Glomerular visceral epithelial cell (primary cell): Measurements from ENCODE around the gene GPR75.
A peak's percentile ranks its signal among the peaks of the same experiment; 100 is the strongest.
"Not testable (repeated sequence)": the region's sequence is repeated elsewhere in the genome, so short reads cannot be mapped to it uniquely, and the experiment has no call there.

Experiments
- DNase-seq: peaks from one replicate; pipeline ENCODE4 v3.0.0-alpha.2; 2016; ENCODE audit errors: extremely low spot score

The GPR75 gene

GRCh38 chr2:53852532-53852931, 7.2 kb downstream of the GPR75 start:
- no peak for DNase-seq

DNA sequence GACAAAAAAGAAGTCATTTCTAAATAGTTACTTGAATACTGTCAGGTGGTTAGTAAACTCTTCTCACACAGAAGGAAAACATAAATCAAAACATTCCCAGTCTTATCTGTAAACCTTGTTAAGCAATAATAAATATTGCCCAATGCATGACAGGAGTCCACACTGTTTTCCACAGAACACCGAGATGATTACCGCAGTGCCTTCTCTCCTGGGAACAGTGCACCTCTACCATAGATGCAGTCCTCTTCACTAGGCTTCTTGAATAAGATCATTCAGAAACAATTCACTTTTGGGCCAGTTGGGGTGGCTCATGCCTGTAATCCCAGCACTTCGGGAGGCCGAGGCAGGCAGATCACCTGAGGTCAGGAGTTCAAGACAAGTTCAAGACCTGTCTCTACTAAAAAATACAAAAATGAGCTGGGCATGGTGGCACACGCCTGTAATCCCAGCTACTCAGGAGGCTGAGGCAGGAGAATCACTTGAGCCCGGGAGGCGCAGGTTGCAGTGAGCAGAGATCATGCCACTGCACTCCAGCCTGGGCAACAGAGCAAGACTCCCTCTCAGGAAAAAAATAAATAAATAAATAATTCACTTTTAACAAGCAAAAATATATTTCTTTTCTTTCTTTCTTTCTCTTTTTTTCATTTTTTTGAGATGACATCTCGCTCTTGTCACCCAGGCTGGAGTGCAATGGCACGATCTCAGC, 8.6 kb downstream of the GPR75 start:
- not testable (repeated sequence) for DNase-seq

DNA sequence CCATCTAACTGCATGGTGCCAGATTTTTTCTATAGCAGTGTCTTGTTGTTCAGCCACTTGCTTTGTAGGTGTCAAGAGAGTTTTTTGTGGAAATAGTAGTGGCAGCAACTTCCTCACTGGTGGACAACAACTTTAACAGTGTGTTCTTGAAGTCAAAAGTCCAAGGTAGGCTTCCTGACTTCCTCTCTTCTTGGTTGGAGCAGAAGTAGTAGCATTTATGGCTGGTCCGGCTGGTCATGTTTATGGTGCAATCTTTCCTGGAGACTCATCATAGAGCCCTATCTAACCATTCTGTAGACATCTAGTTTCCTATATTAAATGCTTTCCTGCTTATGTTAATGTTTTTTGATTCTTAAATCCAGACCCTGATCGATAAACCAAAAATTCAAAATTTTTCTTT, 11.7 kb downstream of the GPR75 start:
- DNase-seq: no peak

DNA sequence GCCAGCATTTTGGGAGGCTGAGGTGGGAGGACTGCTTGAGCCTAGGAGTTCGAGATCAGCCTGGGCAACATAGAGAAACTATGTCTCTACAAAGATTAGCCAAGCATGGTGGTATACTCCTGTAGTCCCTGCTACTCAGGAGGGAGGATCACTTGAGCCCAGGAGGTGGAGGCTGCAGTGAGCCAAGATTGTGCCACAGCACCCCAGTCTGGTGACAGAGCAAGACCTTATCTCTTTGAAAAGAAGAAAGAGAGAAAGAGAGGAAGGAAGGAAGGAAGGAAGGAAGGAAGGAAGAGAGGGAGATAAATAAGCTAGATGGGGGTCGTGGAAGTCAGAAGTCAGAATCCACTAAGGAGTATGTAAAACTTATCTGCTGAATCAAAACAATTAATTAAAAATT, 16.2 kb downstream of the GPR75 start:
- no peak for DNase-seq

DNA sequence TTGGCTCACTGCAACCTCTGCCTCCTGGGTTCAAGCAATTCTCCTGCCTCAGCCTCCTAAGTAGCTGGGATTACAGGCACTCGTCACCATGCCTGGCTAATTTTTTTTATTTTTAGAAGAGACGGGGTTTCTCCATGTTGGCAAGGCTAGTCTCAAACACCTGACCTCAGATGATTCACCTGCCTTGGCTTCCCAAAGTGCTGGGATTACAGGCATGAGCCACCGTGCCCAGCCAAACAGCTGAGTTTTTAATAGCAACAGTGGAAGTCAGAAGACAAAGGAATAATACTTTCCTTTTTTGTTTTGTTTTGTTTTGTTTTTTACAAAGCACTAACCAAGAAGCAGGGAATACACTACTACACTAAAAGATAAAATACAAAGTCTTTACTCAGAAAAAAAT, 16.9 kb downstream of the GPR75 start:
- DNase-seq: no peak

- DNase-seq: not testable (repeated sequence)
Measured at GRCh38 chr2:53841651-53842050, 18.1 kb downstream of the GPR75 start.

DNA sequence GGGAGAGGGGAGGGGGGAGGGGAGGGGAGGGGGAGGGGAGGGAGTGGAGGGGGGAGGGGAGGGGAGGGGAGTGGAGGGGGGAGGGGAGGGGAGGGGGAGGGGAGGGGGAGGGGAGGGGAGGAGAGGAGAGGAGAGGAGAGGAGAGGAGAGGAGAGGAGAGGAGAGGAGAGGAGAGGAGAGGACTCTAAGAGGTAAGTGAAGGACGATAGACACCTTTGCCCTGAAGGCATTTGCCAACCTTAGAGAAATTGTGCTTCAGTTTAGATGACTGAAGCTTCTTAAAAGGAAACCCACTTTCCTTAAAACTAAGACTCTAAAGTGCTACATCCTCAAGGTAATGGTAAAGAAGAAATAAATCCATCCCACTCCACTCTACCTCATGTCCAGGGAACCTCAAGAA, 19.2 kb downstream of the GPR75 start:
- no peak for DNase-seq

- DNase-seq: not testable (repeated sequence)
Measured at GRCh38 chr2:53829980-53830290, 29.8 kb downstream of the GPR75 start.

- no peak for DNase-seq
Measured at GRCh38 chr2:53829273-53829979, 30.3 kb downstream of the GPR75 start.

DNA sequence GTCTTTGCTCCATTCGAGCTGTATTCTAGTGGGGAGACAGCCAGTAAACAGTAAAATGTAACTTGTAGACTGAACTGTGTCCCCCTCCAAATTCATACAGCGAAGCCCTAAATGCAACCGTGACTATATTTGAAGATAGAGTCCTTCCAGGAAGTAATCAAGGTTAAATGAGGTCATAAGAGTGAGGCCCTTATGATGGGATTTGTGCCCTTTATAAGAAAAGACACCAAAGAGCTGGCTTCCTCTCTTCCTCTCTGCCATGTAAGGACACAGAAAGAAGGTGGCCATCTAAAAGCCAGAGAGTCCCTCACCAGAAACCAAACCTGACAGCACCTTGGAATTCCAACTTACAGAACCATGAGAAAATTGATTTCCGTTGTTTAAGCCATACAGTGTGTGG, 31.4 kb downstream of the GPR75 start:
- DNase-seq: no peak

GRCh38 chr2:53827398-53828175, 32.2 kb downstream of the GPR75 start:
- DNase-seq: no peak

- no peak for DNase-seq
Measured at GRCh38 chr2:53826587-53827397, 33.0 kb downstream of the GPR75 start.

GRCh38 chr2:53826030-53826410, 33.7 kb downstream of the GPR75 start:
- no peak for DNase-seq

GRCh38 chr2:53823639-53824038, 36.1 kb downstream of the GPR75 start:
- DNase-seq: not testable (repeated sequence)

DNA sequence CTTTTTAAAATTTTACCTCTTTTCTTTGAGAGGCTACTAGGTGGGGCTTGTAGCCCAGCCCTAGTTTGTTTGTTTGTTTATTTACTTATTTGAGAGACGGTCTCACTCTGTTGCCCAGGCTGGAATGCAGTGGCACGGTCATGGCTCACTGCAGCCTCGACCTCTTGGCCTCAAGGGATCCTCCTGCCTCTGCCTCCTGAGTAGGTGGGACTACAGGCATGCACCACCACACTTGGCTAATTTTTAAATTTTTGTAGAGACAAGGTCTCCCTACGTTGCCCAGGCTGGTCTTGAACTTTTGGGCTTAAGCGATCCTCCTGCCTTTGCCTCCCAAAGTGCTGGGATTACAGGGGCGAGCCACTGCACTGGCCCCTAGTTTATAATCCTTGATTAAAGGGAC, 38.0 kb downstream of the GPR75 start:
- no peak for DNase-seq

- peak; percentile 4 for DNase-seq
Measured at GRCh38 chr2:53820711-53821110, 39.1 kb downstream of the GPR75 start.

DNA sequence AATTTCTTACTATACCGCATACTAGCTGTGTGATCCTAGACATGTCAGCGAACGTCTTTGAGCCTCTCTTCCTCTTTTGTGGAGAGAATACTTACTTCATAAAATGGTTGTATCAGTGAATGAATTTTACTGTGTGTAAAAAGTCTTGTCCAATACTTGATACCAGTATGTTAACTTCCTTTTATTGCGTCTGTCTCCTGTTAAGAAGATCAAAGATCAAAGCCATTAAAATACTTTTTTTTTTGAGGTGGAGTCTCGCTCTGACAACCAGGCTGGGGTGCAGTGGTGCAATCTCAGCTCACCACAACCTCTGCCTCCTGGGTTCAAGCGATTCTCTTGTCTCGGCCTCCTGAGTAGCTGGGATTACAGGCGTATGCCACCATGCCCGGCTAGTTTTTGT, 39.7 kb downstream of the GPR75 start:
- DNase-seq: no peak

GRCh38 chr2:53819634-53820033, 40.1 kb downstream of the GPR75 start:
- DNase-seq: no peak

DNA sequence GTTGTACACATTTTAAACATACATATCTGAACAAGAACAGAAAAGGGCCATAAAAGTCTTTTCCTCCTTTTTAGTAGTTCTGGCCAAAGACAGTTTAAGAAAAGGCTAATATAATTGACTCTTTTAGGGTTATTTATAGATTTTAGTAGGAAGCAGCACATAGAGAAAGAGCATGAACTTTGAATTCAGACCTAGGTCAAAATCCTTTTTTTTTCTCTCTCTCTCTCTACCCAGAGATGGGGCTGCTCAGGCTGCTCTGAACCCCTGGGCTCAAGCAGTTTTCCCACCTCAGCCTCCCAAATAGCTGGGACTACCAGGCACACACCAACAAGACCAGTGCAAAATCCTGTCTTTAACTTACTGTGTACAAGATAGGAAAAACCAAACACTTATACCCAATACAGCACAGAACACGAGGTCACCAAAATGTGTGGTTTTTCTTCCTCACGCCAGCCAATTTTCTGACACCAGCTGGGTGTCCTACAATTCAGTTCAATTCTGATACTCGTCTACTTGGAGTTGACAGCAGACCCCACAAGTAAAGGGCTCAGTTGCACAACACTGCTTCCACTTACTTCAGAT, 40.8 kb downstream of the GPR75 start:
- DNase-seq: no peak

DNA sequence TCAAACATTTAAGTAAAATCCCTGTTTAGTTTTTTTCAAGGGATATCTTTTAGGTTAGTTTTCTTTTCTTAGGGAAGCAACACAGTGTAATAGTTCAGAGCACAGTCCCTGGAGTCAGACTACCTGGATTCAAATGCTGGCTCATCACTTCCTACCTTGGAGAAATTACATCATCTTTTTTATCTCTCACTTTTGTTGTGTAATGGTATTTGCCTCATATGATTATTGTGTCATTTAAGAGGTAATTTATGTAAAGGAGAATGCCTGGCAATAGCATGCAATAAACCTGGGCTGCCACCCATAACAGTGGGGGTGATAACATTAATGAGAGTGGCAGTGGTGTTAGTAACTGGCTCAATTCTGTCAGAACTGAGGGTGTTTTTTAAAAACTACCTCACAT, 46.6 kb downstream of the GPR75 start:
- DNase-seq: no peak

DNA sequence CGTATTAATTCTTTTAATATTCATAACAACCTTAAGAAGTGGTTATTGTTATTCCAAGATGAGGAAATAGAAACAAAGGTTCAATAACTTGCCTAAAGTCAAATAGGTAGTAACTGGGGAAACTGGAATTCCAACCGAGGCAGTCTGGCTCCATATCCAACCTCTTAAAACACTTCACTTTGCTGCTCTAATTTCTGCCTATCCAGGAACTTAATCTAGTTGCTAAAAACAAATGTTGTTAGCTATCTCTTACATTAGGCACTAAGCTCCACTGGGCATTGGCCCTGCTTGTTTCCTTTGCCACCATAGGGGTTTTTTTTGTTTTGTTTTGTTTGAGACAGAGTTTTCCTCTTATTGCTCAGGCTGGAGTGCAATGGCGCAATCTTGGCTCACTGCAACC, 48.2 kb downstream of the GPR75 start:
- no peak for DNase-seq
